Hepatocyte (in vitro differentiated cells): Measurements from ENCODE around the gene BICD1.

Experiments
- EZH2 ChIP-seq: fragments of 200-600 bp; sonication (generic); IDR thresholded peaks from 2 replicates; pipeline ENCODE4 v1.6.1; 2016; ENCODE audit warnings: antibody characterized with exemption, mild to moderate bottlenecking, borderline replicate concordance
- EZH2phosphoT487 ChIP-seq: fragments of 200-600 bp; sonication (generic); IDR thresholded peaks from one replicate; pipeline ENCODE4 v1.6.1; 2018; ENCODE audit warnings: antibody characterized with exemption, mild to moderate bottlenecking, low read depth, moderate library complexity; ENCODE audit not compliant: unreplicated experiment, severe bottlenecking
- TF ChIP-seq, protein P1 (sequence below): fragments of 200-600 bp; sonication (generic); IDR thresholded peaks from 2 replicates; pipeline ENCODE4 v1.5.1; 2016; ENCODE audit warnings: antibody characterized with exemption, mild to moderate bottlenecking; ENCODE audit not compliant: poor library complexity

- TF ChIP-seq EZH2phosphoT487: no peak
- TF ChIP-seq, protein P1, sequence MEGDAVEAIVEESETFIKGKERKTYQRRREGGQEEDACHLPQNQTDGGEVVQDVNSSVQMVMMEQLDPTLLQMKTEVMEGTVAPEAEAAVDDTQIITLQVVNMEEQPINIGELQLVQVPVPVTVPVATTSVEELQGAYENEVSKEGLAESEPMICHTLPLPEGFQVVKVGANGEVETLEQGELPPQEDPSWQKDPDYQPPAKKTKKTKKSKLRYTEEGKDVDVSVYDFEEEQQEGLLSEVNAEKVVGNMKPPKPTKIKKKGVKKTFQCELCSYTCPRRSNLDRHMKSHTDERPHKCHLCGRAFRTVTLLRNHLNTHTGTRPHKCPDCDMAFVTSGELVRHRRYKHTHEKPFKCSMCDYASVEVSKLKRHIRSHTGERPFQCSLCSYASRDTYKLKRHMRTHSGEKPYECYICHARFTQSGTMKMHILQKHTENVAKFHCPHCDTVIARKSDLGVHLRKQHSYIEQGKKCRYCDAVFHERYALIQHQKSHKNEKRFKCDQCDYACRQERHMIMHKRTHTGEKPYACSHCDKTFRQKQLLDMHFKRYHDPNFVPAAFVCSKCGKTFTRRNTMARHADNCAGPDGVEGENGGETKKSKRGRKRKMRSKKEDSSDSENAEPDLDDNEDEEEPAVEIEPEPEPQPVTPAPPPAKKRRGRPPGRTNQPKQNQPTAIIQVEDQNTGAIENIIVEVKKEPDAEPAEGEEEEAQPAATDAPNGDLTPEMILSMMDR: no peak
- TF ChIP-seq EZH2: no peak
Observed at GRCh38 chr12:32398181-32398580, 291.5 kb downstream of the BICD1 start.
